Kidney epithelial cell (primary cell): ENCODE results near the gene GM2A. TPM values are rescaled to one million over a fixed set of nuclear protein-coding genes. Genes with fewer than 3 reads are reported as not detected.

Experiments
- DNase-seq: peaks from one replicate; pipeline ENCODE4 v3.0.0-alpha.2; 2010; ENCODE audit warnings: low read depth
- H3K27me3 ChIP-seq: 2 replicates; pipeline ENCODE4 v1.6.0; 2011; ENCODE audit warnings: low read length; ENCODE audit not compliant: control insufficient read depth, insufficient read depth
- H3K36me3 ChIP-seq: 2 replicates; pipeline ENCODE4 v1.5.1; 2011; ENCODE audit warnings: low read length; ENCODE audit not compliant: control insufficient read depth, insufficient read depth
- H3K4me3 ChIP-seq: 2 replicates; pipeline ENCODE4 v1.5.1; 2011; ENCODE audit warnings: low read depth, mild to moderate bottlenecking, control low read depth, low read length
- CTCF ChIP-seq: IDR thresholded peaks from 2 replicates; pipeline ENCODE4 v1.5.1; 2011; ENCODE audit warnings: mild to moderate bottlenecking, moderate library complexity, low read length, control low read depth, inconsistent platforms; ENCODE audit not compliant: insufficient read depth, poor library complexity, severe bottlenecking
- total RNA-seq: library from RNA; depleted of rRNA; stranded (reverse); fragments of >200 nt; gene quantifications from 2 replicates; pipeline ENCODE4 v1.2.3, GENCODE V29; 2015

Gene GM2A
- total RNA-seq = 19.0 and 24.6 TPM in 2 replicates

GRCh38 chr5:151252762-151253604 lies at the start of gene GM2A:
TSS of gene GM2A (plus strand) at chr5:151253185. CDS start at chr5:151253217, 32 bp downstream.
- H3K4me3 ChIP-seq = peak within 1 kb of the TSS; percentile 69
- no peak for TF ChIP-seq CTCF

GRCh38 chr5:151204051-151204450 lies 48.9 kb upstream of the GM2A start:
- Histone ChIP-seq H3K4me3 (no peak overlapping the region), H3K36me3 (no peaks in the 10 kb centered on the region), H3K27me3 (no peaks in the 10 kb centered on the region)
- no peak for TF ChIP-seq CTCF
- DNase-seq = no peak

More at GRCh38 chr5:151252762-151253604, at the start of gene GM2A:
- Histone ChIP-seq H3K27me3 (peaks cover 2% of the 10 kb centered on the region), H3K36me3 (no peaks in the 10 kb centered on the region)
- DNase-seq = peak; percentile 97

GRCh38 chr5:151205411-151205810 lies 47.6 kb upstream of the GM2A start:
- no peak for TF ChIP-seq CTCF
- Histone ChIP-seq H3K4me3 (no peak overlapping the region), H3K36me3 (no peaks in the 10 kb centered on the region), H3K27me3 (no peaks in the 10 kb centered on the region)
- DNase-seq = no peak

- no peaks in the 10 kb centered on the region for H3K27me3 ChIP-seq
- H3K4me3 ChIP-seq = no peak overlapping the region
- no peak for DNase-seq
- TF ChIP-seq CTCF = no peak
- H3K36me3 ChIP-seq = no peaks in the 10 kb centered on the region
These were observed 44.5 kb upstream of the GM2A start for GRCh38 chr5:151208481-151208914.

- Histone ChIP-seq H3K4me3 (no peak overlapping the region), H3K36me3 (no peaks in the 10 kb centered on the region), H3K27me3 (no peaks in the 10 kb centered on the region)
- TF ChIP-seq CTCF = no peak
- DNase-seq = no peak
These were observed 40.6 kb upstream of the GM2A start for GRCh38 chr5:151212406-151212798.
